ENCODE data around the gene HGF. TPM values are rescaled to one million over a fixed set of nuclear protein-coding genes. Genes with fewer than 3 reads are reported as not detected.

Gene HGF
- total RNA-seq, 1 donor from 2014 or later: 3.3 TPM

GRCh38 chr7:81776948-81777630 lies 7.2 kb upstream of the HGF start:
- DNase-seq (ENCODE audit: low read depth, low spot score): no peak

DNA sequence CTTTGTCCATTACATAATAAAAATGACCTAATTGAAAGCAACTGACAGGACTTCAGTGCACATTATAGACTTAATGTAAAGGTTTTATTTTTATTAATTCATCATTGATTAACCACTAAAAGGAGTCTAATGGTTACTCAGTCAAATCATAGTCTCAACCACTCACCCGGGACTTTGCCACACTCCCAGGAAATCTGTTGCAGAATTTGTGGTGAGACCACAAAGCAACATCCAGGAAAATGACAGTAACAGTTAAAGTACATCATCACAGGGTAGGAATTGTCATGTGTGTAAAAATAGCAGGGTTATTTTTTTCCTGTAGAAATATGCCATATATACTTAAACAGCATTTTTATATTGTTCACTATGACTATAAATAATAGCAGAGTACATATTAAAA lies 6.3 kb upstream of the HGF start:
- DNase-seq (ENCODE audit: low read depth, low spot score): no peak

- DNase-seq (ENCODE audit: low read depth, low spot score): no peak
Observed at GRCh38 chr7:81775560-81775959, 5.7 kb upstream of the HGF start.

DNA sequence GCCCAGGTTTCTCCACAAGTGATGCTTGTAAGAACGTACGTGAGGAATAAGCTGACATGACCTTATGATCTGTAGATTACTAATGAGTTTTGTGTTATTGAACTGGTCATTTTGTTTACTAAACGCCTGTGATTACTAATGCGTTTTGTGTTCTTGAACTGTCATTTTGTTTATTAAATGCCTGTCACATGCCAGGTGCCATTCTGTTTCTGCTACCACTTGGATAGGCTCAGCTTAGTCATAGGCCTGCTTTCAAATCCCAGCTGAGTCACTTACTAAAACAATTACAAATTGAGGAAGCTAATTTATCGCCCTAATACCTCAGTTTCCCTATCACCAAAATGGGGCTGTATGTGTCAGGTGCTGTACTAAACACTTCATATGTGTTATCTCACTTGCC lies 4.7 kb upstream of the HGF start:
- no peak for DNase-seq (ENCODE audit: low read depth, low spot score)

GRCh38 chr7:81770728-81771223 lies 929 bp upstream of the HGF start:
- DNase-seq (ENCODE audit: low read depth, low spot score): no peak

DNA sequence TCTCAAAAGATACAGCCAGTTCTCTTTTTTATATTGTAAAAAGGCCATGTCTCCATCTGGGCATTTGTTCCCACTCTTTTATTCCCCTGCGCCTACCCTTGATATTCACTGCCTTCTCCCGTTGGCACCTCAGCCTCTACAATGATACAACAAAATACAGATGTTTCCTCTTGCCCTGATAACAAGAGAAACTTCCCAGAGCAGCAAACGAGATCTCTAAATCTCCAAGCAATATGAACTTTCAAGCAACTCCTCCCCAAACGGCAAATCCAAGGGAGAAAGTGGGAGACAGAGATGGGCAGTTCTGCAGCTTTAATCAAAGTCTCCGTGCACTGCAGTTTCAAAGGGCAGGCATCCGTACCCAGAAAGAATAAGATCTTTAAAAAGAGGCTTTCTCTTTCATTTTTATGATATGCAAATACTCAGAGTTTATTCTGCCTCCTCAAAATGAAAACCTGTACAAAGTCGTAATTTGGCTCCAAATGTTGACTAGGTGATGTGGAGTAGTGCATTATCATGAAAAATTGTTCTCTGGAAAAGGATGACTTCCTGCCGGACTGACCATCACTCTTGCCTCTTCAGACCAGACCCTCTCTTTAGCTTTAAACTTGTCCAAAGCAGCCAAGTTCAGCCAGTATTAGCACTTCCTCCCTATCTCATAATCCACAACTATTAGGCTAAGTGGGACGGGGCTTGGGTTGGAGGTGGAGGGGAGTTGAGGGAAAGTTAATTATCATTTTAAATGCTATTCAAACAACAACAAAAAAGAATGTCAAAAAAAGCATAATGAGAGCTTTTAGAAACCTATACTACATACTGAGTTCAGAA lies 682 bp downstream of the HGF start:
- DNase-seq (ENCODE audit: low read depth, low spot score): no peak

DNA sequence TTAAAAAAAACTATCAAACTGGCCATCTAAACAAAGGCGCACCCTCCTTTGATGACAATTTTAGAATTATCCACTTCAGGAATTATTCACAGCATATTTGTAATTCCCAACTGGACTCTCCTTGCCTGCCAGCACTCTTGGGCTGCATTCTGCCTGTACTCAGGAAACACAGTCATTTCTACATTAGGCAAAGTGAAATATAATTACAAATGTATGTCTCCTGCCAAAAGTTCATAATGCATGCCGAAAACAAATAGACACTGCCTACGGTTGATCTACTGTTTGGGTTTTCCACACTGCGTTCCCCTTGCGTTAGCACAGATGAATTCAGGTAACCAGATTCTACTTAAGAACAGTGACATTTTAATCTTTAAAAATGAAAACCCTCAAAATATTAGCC lies 1.9 kb downstream of the HGF start:
- DNase-seq (ENCODE audit: low read depth, low spot score): no peak

DNA sequence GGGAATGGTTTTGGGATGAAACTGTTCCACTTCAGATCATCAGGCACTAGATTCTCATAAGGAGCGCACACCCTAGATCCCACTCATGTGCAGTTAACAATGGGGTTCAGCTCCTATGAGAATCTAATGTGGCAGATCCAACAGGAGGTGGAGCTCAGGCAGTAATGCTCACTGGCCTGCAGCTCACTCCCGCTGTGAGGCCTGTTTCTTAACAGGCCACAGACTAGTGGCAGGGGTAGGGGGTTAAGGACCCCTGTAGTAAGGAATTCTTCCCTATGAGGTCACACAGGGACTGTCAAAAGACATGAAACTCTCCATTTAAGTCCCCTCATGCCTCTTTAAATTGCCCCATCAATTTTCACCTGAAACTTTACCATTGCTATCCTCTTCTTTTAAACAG lies 8.0 kb downstream of the HGF start:
- no peak for DNase-seq (ENCODE audit: low read depth, low spot score)

DNA sequence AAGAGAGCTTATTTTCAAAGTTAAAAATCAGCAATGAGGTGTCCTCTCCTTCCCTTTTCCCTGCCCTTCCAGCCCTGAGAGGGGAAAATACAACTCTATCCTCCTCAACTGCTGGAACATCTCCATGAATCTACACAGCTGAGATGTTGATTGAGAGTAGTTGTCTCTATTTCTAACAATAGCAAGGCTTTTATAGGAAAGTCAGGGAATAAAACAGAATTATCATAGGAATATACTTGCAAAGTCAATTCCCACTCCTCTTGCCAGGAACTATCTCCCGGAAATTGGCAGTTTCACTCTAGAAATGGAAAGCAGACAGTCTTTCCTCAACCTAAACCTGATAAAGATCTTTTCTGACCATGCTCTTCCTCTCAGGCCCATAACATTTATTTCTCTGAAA lies 8.8 kb downstream of the HGF start:
- DNase-seq (ENCODE audit: low read depth, low spot score): no peak

- DNase-seq (ENCODE audit: low read depth, low spot score): no peak
Observed at GRCh38 chr7:81754918-81755696, 14.7 kb downstream of the HGF start.

- no peak for DNase-seq (ENCODE audit: low read depth, low spot score)
Observed at GRCh38 chr7:81753392-81753791, 16.5 kb downstream of the HGF start.

DNA sequence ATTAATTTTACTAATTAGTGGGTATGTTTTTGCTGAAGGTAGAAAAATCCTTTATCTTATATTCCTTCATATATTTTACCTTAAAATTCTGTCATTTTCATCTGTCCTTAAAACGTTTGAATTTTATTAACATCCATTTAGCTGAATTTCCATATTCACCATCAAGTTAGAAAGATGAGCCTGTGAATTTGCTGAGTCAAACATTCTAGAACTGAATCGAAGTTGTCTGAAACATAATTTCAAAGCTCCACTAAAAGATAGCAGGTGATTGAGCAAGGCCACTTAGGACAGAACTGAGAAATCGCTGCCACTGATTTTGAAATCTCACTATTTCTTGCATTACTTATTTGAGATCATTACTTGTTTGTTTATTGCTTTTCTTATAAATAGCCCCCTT lies 17.5 kb downstream of the HGF start:
- DNase-seq (ENCODE audit: low read depth, low spot score): no peak

DNA sequence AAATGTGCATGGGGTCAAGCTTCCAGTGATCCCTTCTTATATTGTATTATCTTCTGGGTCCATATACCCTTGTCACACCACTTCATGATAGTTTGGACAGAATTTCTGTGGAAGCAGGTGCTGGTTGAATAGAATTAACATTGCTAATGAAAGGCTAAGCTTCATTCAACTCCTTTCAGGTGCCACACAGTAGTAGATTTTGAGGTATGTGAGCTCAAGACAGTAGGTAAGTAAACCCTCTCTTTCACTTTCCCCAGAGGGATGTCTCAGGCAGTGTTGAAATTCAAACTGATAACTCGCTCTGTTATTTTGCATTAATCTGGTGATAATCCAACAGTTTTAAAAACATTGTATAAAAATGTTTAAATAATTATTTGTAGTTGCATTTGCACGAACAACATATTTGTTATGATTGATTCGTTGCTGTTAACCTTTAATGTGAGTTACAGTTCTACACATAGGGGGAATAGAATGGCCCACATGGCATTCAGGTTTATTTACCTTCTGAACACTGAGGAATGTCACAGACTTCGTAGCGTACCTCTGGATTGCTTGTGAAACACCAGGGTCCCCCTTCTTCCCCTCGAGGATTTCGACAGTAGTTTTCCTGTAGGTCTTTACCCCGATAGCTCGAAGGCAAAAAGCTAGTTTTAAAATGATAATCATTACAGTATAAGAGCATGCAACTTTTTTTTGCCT lies 18.1 kb downstream of the HGF start:
- no peak for DNase-seq (ENCODE audit: low read depth, low spot score)

GRCh38 chr7:81745637-81746036 lies 24.2 kb downstream of the HGF start:
- DNase-seq (ENCODE audit: low read depth, low spot score): no peak

GRCh38 chr7:81744389-81744788 lies 25.5 kb downstream of the HGF start:
- no peak for DNase-seq (ENCODE audit: low read depth, low spot score)

DNA sequence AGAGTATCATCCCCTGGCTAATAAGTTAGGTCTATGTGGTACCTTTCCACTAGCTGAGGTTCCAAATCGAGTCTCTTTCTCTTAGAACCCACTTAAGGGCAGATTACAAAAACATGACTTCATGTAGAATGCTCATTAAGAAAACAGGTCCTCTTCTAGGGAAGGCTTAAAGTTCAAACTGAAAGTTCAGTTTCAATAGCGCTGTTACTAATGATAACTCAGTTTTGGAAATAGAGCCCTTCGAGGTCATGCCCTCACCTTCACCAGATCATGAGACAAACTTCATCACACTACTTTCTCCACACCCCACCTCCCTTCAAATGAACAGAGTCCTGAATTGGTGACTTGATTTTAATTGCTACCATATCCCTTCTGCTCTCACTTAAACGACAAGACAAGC lies 26.2 kb downstream of the HGF start:
- no peak for DNase-seq (ENCODE audit: low read depth, low spot score)

- no peak for DNase-seq (ENCODE audit: low read depth, low spot score)
Observed at GRCh38 chr7:81743201-81743600, 26.6 kb downstream of the HGF start.

DNA sequence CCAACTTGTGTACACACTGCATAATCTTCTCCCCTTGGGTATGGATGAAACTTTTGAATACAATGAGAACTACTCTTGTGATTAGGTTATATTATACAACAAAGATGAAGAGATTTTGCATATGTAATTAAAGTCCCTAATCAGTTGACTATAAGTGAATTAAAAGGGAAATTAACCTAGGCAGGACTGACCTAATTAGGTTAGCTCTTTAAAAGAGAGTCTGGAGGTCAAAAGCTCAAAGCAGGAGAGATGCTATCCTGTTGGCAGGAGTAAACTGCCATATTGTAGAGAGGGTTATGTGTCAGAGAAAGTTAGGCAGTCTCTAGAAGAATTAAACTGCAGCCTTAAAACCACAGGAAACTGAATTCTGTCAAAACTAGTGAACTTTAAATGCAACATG lies 29.4 kb downstream of the HGF start:
- no peak for DNase-seq (ENCODE audit: low read depth, low spot score)

DNA sequence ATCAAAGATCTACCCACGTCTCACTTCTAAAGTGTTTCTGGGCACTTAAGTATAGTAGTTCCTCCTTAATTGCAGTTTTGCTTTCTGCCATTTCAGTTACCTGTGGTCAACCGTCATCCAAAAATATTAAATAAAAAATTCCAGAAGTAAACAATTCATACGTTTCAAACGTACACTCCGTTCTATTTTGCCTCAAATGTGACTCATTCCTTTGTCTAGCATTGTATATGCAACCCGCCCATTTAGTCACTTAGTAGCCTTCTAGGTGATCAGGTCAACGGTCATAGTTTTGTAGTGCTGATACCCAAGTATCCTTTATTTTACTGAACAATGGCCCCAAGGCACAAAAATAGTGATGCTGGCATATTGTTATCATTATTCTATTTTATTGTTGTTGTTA lies 33.8 kb downstream of the HGF start:
- DNase-seq (ENCODE audit: low read depth, low spot score): no peak

DNA sequence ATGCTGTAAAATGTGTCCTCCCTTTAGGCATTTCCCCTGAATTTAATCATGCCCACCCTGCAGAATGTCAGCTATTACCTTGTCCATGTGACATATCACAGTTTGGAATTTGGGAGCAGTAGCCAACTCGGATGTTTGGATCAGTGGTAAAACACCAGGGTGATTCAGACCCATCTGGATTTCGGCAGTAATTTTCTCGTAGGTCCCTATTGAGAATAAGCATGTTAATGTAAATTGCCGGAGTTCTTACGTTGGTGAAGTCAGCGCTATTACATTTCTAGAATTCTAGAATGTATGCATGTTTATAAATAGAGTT lies 44.1 kb downstream of the HGF start:
- DNase-seq (ENCODE audit: low read depth, low spot score): no peak

GRCh38 chr7:81725003-81725811 lies 44.6 kb downstream of the HGF start:
- DNase-seq (ENCODE audit: low read depth, low spot score): no peak
